ENCODE data around the gene FARP1.

The FARP1 gene

GRCh38 chr13:98110749-98111148, 32.1 kb upstream of the FARP1 start:
- H3K4me3 ChIP-seq (ENCODE audit: low read depth, low read length): no peak overlapping the region
- TF ChIP-seq CTCF (IDR thresholded peaks at IDR 0.05; ENCODE audit: low read depth, low read length, missing control alignments): no peak
- no peak for DNase-seq (ENCODE audit: low read depth)
- in situ Hi-C loops (cut with HindIII; ENCODE audit: low sequenced_read_pairs): no loop called here

GRCh38 chr13:98111168-98112098, 31.5 kb upstream of the FARP1 start:
- in situ Hi-C loops (cut with HindIII; ENCODE audit: low sequenced_read_pairs): no loop called here
- DNase-seq (ENCODE audit: low read depth): no peak
- TF ChIP-seq CTCF (IDR thresholded peaks at IDR 0.05; ENCODE audit: low read depth, low read length, missing control alignments): no peak
- H3K4me3 ChIP-seq (ENCODE audit: low read depth, low read length): no peak overlapping the region

GRCh38 chr13:98112456-98112855, 30.4 kb upstream of the FARP1 start:
- TF ChIP-seq CTCF (IDR thresholded peaks at IDR 0.05; ENCODE audit: low read depth, low read length, missing control alignments): no peak
- no peak overlapping the region for H3K4me3 ChIP-seq (ENCODE audit: low read depth, low read length)
- in situ Hi-C loops (cut with HindIII; ENCODE audit: low sequenced_read_pairs): no loop called here
- DNase-seq (ENCODE audit: low read depth): no peak

- no peak overlapping the region for H3K4me3 ChIP-seq (ENCODE audit: low read depth, low read length)
- TF ChIP-seq CTCF (IDR thresholded peaks at IDR 0.05; ENCODE audit: low read depth, low read length, missing control alignments): no peak
- in situ Hi-C loops (cut with HindIII; ENCODE audit: low sequenced_read_pairs): no loop called here
- DNase-seq (ENCODE audit: low read depth): no peak
These were observed 24.0 kb upstream of the FARP1 start for GRCh38 chr13:98118865-98119264.

GRCh38 chr13:98123176-98123575, 19.7 kb upstream of the FARP1 start:
- no peak overlapping the region for H3K4me3 ChIP-seq (ENCODE audit: low read depth, low read length)
- DNase-seq (ENCODE audit: low read depth): no peak
- in situ Hi-C loops (cut with HindIII; ENCODE audit: low sequenced_read_pairs): no loop called here
- TF ChIP-seq CTCF (IDR thresholded peaks at IDR 0.05; ENCODE audit: low read depth, low read length, missing control alignments): no peak

GRCh38 chr13:98129059-98129746, 13.7 kb upstream of the FARP1 start:
- no peak for TF ChIP-seq CTCF (IDR thresholded peaks at IDR 0.05; ENCODE audit: low read depth, low read length, missing control alignments)
- DNase-seq (ENCODE audit: low read depth): no peak

More at GRCh38 chr13:98129059-98129746, 13.7 kb upstream of the FARP1 start:
- in situ Hi-C loops (cut with HindIII; ENCODE audit: low sequenced_read_pairs): loop anchor here (25.0 kb wide), 1 partner anchor 533 kb away; no protein-coding TSS in a partner anchor
- no peak overlapping the region for H3K4me3 ChIP-seq (ENCODE audit: low read depth, low read length)
